ENCODE measurements around the gene ATP6AP1. TPM values are rescaled to one million over a fixed set of nuclear protein-coding genes. Genes with fewer than 3 reads are reported as not detected.

ATP6AP1 gene
- total and polyA plus RNA-seq, 10 donors: 34.2 to 127 (median 82.0) TPM

DNA sequence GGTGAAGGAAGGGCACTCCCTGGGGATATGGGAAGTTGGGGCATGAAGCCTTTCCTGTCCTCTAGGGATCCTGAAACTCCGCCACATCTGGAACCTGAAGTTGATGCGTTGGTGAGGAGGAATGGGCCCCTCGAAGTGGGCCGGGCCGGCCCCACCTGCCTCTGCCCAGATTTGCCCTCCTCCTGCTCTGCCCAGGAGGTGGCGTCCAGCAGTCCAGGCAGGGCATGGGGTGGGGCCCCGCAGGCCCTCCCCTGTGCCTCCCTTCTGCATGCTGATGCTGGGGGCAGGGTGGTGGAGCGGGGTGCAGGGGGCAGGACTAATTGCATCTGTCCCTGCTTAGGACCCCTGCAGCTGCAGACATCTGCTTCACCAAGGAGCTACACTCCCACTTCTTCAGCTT lies 15.3 kb upstream of the ATP6AP1 start:
- Histone ChIP-seq H3K27ac (peak overlapping the region; percentile 79 to 98 (median 96)), H3K27me3 (replicated peaks in 1 of 7) (no peaks in the 10 kb centered on the region), H3K9me3 (no peaks in the 10 kb centered on the region), H3K36me3 (peaks cover 0 to 18% (median 0%) of the 10 kb centered on the region in 6 donors), H3K4me1 (peaks cover 0 to 45% (median 33%) of the 10 kb centered on the region in 6 donors), H3K4me3 (peak overlapping the region in 1 of 8 donors; percentile 83)
- no peak for DNase-seq
- 59 to 96% (median 79%) methylated on average over 5 to 8 of the region's 8 CpGs for whole genome bisulfite sequencing, 5 donors
- intact Hi-C loops (cut with DNase I; ENCODE audit: low total_unique reads): no loop called here
- no peak for TF ChIP-seq POLR2AphosphoS5 (IDR thresholded peaks at IDR 0.05)
- TF ChIP-seq POLR2A (IDR thresholded peaks at IDR 0.05): no peak
- no peak for TF ChIP-seq CTCF (IDR thresholded peaks at IDR 0.05 in 8 of 11, conservative IDR thresholded peaks at IDR 0.05 in 3 of 11)

GRCh38 chrX:154417157-154417556 lies 11.3 kb upstream of the ATP6AP1 start:
- Histone ChIP-seq H3K4me3 (no peak overlapping the region), H3K4me1 (peaks cover 0 to 31% (median 12%) of the 10 kb centered on the region in 6 donors), H3K36me3 (peaks cover 0 to 44% (median 0%) of the 10 kb centered on the region in 6 donors), H3K27ac (no peak overlapping the region), H3K9me3 (no peaks in the 10 kb centered on the region), H3K27me3 (replicated peaks in 1 of 7) (no peaks in the 10 kb centered on the region)
- WGBS, 5 donors: 61 to 86% (median 83%) methylated on average over 7 of the region's 7 CpGs
- no peak for DNase-seq
- TF ChIP-seq POLR2A (IDR thresholded peaks at IDR 0.05) (no peak), POLR2AphosphoS5 (IDR thresholded peaks at IDR 0.05) (no peak), CTCF (IDR thresholded peaks at IDR 0.05 in 8 of 11, conservative IDR thresholded peaks at IDR 0.05 in 3 of 11) (no peak)
- intact Hi-C loops (cut with DNase I; ENCODE audit: low total_unique reads): no loop called here

DNA sequence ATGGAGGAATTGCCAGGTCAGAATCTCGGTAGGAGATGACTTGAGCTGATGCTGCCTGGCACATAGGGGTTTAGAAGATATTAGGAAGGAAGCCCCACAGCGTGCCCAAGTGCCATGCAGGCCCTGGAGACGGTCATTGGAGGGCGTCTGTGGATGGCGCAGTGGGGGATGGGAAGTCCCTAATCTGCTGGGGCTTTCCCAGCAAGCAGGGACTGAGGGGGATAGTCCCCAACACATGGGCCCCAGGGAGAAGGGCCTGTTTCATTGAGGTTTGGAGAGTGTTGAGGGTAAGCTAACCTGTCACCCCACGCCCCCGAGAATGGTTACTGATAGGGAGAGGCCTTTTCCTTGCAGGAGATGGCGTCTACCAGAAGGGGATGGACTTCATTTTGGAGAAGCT lies 9.3 kb upstream of the ATP6AP1 start:
- H3K27ac ChIP-seq: peak overlapping the region in 5 of 8 donors; percentile 33 to 68 (median 65)
- H3K4me3 ChIP-seq: no peak overlapping the region
- WGBS, 5 donors: 75 to 89% (median 75%) methylated on average over 8 of the region's 8 CpGs
- H3K27me3 ChIP-seq (replicated peaks in 1 of 7): no peaks in the 10 kb centered on the region
- H3K4me1 ChIP-seq: peaks cover 0 to 18% (median 0%) of the 10 kb centered on the region in 6 donors
- intact Hi-C loops (cut with DNase I; ENCODE audit: low total_unique reads): no loop called here
- TF ChIP-seq POLR2AphosphoS5 (IDR thresholded peaks at IDR 0.05): no peak
- TF ChIP-seq POLR2A (IDR thresholded peaks at IDR 0.05): no peak
- no peak for TF ChIP-seq CTCF (IDR thresholded peaks at IDR 0.05 in 8 of 11, conservative IDR thresholded peaks at IDR 0.05 in 3 of 11)
- H3K9me3 ChIP-seq: no peaks in the 10 kb centered on the region
- H3K36me3 ChIP-seq: peaks cover 0 to 33% (median 0%) of the 10 kb centered on the region in 6 donors
- DNase-seq: no peak

DNA sequence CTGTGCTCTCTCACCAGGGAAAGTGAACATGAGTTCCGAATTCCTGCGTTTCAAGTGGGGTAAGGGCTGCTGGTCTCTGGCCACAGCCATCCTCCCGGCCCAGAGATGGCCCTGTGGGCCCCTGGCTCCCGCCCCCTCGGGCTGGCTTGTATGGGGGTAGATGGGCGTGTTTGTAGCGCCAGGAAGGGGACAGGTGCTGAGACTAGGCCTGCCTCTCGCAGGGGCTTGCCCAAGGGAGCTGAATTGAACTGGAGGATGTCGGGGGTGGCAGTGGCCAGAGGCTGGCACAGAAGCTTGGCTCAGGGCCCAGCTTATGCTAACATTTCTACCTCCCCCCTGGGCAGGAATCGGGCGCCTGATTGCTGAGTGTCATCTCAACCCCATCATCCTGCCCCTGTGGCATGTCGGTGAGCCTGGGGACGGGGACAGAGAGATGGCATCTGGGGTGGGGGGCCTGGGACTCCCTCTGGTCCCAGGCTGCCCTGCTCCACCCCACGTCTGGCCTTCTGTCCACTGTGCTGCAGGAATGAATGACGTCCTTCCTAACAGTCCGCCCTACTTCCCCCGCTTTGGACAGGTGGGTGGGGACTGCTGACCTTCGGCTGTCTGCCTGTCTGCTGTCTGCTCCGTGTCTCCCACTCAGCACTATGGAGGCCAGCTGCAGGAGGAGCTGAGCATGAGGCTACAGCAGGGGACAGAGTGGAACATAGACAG lies 8.6 kb upstream of the ATP6AP1 start:
- 75 to 82% (median 80%) methylated on average over 8 to 19 of the region's 19 CpGs for WGBS, 5 donors
- no peak for TF ChIP-seq POLR2A (IDR thresholded peaks at IDR 0.05)
- TF ChIP-seq POLR2AphosphoS5 (IDR thresholded peaks at IDR 0.05): peak; percentile 37 to 61 (median 59)
- intact Hi-C loops (cut with DNase I; ENCODE audit: low total_unique reads): no loop called here
- H3K27me3 ChIP-seq (replicated peaks in 1 of 7): no peaks in the 10 kb centered on the region
- no peak overlapping the region for H3K4me3 ChIP-seq
- peak overlapping the region in 5 of 8 donors; percentile 33 to 68 (median 65) for H3K27ac ChIP-seq
- H3K4me1 ChIP-seq: peaks cover 0 to 24% (median 0%) of the 10 kb centered on the region in 6 donors
- DNase-seq: no peak
- H3K9me3 ChIP-seq: no peaks in the 10 kb centered on the region
- peaks cover 0 to 32% (median 0%) of the 10 kb centered on the region in 6 donors for H3K36me3 ChIP-seq
